Measurements from ENCODE around the gene TSTD1.
"Not testable (repeated sequence)": the region's sequence is repeated elsewhere in the genome, so short reads cannot be mapped to it uniquely, and the experiment has no call there.

TSTD1 gene

DNA sequence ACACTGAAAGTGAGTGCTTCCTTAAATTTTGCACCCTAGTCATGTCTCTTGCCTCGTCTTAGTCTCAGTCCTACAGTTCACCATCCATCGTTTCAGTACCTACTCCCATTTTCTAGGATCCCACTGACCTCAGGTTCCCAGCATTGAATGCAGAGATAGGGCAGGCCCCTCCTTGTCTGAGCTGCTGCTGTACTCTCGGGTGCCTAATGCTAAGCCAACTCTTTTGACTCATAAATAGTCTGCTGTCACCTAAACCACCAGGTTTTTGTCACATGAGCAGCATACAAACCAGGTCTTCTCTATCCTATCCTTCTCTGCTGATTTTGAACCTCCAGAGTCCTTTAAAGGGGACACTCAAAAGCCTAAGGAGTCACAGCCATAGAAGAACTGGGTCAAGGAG, 27.9 kb upstream of the TSTD1 start:
- H3K4me1 ChIP-seq, result no peaks in the 10 kb centered on the region
- H3K36me3 ChIP-seq (ENCODE audit: control insufficient read depth, insufficient read depth, low read length), result no peaks in the 10 kb centered on the region
- TF ChIP-seq, protein P1, sequence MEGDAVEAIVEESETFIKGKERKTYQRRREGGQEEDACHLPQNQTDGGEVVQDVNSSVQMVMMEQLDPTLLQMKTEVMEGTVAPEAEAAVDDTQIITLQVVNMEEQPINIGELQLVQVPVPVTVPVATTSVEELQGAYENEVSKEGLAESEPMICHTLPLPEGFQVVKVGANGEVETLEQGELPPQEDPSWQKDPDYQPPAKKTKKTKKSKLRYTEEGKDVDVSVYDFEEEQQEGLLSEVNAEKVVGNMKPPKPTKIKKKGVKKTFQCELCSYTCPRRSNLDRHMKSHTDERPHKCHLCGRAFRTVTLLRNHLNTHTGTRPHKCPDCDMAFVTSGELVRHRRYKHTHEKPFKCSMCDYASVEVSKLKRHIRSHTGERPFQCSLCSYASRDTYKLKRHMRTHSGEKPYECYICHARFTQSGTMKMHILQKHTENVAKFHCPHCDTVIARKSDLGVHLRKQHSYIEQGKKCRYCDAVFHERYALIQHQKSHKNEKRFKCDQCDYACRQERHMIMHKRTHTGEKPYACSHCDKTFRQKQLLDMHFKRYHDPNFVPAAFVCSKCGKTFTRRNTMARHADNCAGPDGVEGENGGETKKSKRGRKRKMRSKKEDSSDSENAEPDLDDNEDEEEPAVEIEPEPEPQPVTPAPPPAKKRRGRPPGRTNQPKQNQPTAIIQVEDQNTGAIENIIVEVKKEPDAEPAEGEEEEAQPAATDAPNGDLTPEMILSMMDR (IDR thresholded peaks at IDR 0.05), result no peak
- no peak overlapping the region for H2AFZ ChIP-seq
- H3K9me3 ChIP-seq (ENCODE audit: control insufficient read depth, low read length), result no peaks in the 10 kb centered on the region
- H3K9ac ChIP-seq, result no peak overlapping the region
- no peak overlapping the region for H3K27ac ChIP-seq
- no peaks in the 10 kb centered on the region for H3K79me2 ChIP-seq
- H3K27me3 ChIP-seq (ENCODE audit: control insufficient read depth, insufficient read depth, low read length), result no peaks in the 10 kb centered on the region
- no peak overlapping the region for H3K4me2 ChIP-seq (ENCODE audit: low read length)
- no peak overlapping the region for H3K4me3 ChIP-seq (ENCODE audit: low read depth, low read length)

DNA sequence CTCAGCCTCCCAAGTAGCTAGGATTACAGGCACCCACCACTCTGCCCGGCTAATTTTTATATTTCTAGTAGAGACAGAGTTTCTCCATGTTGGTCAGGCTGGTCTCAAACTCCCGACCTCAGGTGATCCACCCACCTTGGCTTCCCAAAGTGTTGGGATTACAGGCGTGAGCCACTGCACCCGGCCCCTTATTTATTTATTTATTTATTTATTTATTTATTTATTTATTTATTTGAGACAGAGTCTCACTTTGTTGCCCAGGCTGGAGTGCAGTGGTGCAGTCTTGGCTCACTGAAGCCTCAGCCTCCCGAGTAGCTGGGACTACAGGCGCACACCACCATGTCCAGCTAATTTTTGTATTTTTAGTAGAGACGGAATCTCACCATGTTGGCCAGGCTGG, 26.9 kb upstream of the TSTD1 start:
- not testable (repeated sequence) for H3K79me2 ChIP-seq; H3K27ac ChIP-seq; H2AFZ ChIP-seq; H3K36me3 ChIP-seq (ENCODE audit: control insufficient read depth, insufficient read depth, low read length); H3K27me3 ChIP-seq (ENCODE audit: control insufficient read depth, insufficient read depth, low read length); H3K4me1 ChIP-seq; H3K4me2 ChIP-seq (ENCODE audit: low read length); H3K9me3 ChIP-seq (ENCODE audit: control insufficient read depth, low read length); H3K4me3 ChIP-seq (ENCODE audit: low read depth, low read length); H3K9ac ChIP-seq

DNA sequence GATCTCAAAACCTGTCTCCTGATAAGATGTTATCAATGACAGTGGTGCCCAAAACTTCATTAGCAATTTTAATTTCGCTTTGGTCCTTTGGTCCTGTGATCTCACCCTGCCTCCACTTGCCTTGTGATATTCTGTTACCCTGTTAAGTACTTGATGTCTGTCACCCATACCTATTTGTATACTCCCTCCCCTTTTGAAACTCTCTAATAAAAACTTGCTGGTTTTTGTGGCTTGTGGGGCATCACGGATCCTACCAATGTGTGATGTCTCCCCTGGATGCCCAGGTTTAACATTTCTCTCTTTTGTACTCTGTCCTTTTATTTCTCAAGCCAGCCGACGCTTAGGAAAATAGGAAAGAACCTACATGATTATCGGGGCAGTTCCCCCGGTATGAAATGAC, 25.2 kb upstream of the TSTD1 start:
- H3K9ac ChIP-seq; H3K4me2 ChIP-seq (ENCODE audit: low read length); H3K4me3 ChIP-seq (ENCODE audit: low read depth, low read length); H2AFZ ChIP-seq; H3K36me3 ChIP-seq (ENCODE audit: control insufficient read depth, insufficient read depth, low read length); H3K4me1 ChIP-seq; H3K9me3 ChIP-seq (ENCODE audit: control insufficient read depth, low read length); H3K27me3 ChIP-seq (ENCODE audit: control insufficient read depth, insufficient read depth, low read length); H3K27ac ChIP-seq; H3K79me2 ChIP-seq: not testable (repeated sequence)

DNA sequence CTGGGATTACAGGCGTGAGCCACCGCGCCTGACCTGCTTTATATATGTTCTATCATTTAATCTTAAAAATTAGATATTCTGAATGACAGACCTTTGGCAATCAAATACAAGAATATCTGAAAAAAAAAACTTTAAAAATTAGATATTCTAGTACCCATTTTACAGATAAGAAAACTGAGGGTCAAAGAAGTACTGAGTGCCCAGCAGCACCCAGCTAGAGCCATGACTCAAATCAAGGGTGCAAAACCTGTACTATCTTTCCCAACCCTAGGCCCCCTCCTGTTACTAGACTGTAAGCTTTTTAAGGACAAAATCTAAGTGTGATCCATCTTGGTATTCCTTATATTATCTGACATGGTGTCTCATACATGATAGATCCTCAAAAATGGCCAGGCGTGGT, 22.7 kb upstream of the TSTD1 start:
- Histone ChIP-seq H3K9ac (no peak overlapping the region), H2AFZ (no peak overlapping the region), H3K4me2 (ENCODE audit: low read length) (no peak overlapping the region), H3K4me1 (no peaks in the 10 kb centered on the region), H3K4me3 (ENCODE audit: low read depth, low read length) (no peak overlapping the region), H3K9me3 (ENCODE audit: control insufficient read depth, low read length) (no peaks in the 10 kb centered on the region), H3K79me2 (no peaks in the 10 kb centered on the region), H3K36me3 (ENCODE audit: control insufficient read depth, insufficient read depth, low read length) (no peaks in the 10 kb centered on the region), H3K27ac (no peak overlapping the region), H3K27me3 (ENCODE audit: control insufficient read depth, insufficient read depth, low read length) (no peaks in the 10 kb centered on the region)
- TF ChIP-seq, protein P1 (IDR thresholded peaks at IDR 0.05), result no peak

DNA sequence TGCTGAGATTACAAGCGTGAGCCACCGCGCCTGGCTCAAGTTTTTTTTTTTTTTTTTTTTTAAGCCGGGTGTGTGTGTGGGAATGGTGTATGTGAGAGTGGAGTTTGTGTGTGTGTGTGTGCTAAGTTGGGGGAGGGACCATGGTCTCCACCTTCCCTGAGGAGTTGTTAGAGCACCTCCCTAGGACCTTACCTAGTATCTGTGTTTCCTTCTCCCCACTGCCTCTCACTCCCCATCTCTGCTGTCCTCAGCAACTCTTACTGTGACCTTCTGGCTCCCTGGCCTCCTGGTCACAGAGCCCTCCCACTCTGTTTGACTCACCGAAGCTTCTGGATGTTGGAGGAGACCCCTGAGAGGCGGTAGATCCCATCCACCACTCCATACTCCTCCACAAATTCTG, 20.5 kb upstream of the TSTD1 start:
- Histone ChIP-seq H2AFZ (no peak overlapping the region), H3K36me3 (ENCODE audit: control insufficient read depth, insufficient read depth, low read length) (no peaks in the 10 kb centered on the region), H3K4me3 (ENCODE audit: low read depth, low read length) (no peak overlapping the region), H3K9ac (no peak overlapping the region), H3K4me2 (ENCODE audit: low read length) (no peak overlapping the region), H3K27ac (no peak overlapping the region), H3K4me1 (no peaks in the 10 kb centered on the region), H3K9me3 (ENCODE audit: control insufficient read depth, low read length) (no peaks in the 10 kb centered on the region), H3K27me3 (ENCODE audit: control insufficient read depth, insufficient read depth, low read length) (no peaks in the 10 kb centered on the region), H3K79me2 (no peaks in the 10 kb centered on the region)
- TF ChIP-seq, protein P1 (IDR thresholded peaks at IDR 0.05), result no peak

DNA sequence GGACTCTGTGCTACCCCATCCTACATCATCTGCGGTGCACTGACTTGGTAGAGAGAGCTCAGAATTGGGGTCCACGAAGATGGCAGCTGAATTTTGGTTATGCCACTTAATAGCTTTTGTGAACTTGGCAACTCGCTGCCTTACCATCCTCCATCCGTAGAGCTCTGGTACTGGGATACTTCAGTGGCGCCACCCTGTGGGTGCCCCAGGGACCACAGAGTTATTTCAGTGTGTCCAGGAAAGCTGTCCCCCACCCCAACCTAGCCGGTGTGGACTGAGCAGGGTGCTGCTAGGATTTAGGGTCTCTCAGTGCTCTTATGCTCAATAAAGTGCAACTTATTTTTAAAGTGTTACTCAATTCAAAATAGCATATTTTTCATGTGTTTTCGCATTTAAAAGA, 16.0 kb upstream of the TSTD1 start:
- Histone ChIP-seq H3K4me2 (ENCODE audit: low read length) (no peak overlapping the region), H3K79me2 (no peaks in the 10 kb centered on the region), H3K27ac (no peak overlapping the region), H2AFZ (no peak overlapping the region), H3K36me3 (ENCODE audit: control insufficient read depth, insufficient read depth, low read length) (no peaks in the 10 kb centered on the region), H3K9ac (no peak overlapping the region), H3K9me3 (ENCODE audit: control insufficient read depth, low read length) (no peaks in the 10 kb centered on the region), H3K4me1 (no peaks in the 10 kb centered on the region), H3K4me3 (ENCODE audit: low read depth, low read length) (no peak overlapping the region), H3K27me3 (ENCODE audit: control insufficient read depth, insufficient read depth, low read length) (no peaks in the 10 kb centered on the region)
- TF ChIP-seq, protein P1 (IDR thresholded peaks at IDR 0.05), result no peak

All from parathyroid adenoma (tissue), 2 donors.